Astrocyte (in vitro differentiated cells and primary cell): ENCODE data around the gene AVL9.

Experiments used
- EZH2 ChIP-seq: IDR thresholded peaks from 2 replicates; pipeline ENCODE4 v1.6.1; 2012; ENCODE audit warnings: mild to moderate bottlenecking, low read length, inconsistent platforms; ENCODE audit not compliant: insufficient read depth
- TF ChIP-seq, protein P1 (sequence below): IDR thresholded peaks from 2 replicates; pipeline ENCODE4 v1.5.1; 2011; ENCODE audit warnings: low read depth, mild to moderate bottlenecking, inconsistent platforms, low read length, moderate library complexity; ENCODE audit not compliant: insufficient read depth

DNA sequence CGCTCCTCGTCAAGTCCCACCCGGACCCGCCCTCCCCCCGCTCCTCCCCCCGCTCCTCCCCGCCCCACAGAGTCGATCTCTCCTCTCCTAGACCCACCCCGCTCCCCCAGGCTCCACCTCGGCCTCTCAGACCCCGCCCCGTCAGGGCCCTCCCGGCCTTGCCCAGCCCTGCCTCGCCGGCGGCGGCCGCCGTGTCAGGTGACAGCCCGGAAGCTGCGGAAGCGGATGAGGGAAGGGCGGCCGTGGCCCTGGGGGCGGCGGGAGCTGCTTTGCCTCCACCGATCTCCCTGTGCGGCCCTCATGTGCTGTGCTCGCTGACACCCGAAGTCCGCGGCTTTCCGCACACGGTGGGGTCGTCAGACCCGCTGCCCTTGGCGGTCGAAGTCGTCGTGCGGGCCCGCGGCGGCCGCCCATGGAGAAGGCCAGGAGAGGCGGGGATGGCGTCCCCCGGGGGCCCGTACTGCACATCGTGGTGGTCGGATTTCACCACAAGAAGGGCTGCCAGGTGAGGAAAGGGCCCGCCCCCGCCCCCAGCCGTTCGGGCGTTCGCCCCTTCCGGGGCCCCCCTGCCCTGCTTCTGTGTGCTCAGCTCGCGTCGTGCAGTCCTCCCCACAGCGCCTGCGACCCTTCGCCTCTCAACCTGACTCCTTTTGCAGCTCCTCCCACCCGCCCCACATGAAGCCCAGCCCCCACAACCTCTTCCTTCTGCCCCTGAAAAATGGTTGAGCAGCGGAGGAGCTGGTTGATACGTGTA, at the start of gene AVL9:
- TF ChIP-seq, protein P1, sequence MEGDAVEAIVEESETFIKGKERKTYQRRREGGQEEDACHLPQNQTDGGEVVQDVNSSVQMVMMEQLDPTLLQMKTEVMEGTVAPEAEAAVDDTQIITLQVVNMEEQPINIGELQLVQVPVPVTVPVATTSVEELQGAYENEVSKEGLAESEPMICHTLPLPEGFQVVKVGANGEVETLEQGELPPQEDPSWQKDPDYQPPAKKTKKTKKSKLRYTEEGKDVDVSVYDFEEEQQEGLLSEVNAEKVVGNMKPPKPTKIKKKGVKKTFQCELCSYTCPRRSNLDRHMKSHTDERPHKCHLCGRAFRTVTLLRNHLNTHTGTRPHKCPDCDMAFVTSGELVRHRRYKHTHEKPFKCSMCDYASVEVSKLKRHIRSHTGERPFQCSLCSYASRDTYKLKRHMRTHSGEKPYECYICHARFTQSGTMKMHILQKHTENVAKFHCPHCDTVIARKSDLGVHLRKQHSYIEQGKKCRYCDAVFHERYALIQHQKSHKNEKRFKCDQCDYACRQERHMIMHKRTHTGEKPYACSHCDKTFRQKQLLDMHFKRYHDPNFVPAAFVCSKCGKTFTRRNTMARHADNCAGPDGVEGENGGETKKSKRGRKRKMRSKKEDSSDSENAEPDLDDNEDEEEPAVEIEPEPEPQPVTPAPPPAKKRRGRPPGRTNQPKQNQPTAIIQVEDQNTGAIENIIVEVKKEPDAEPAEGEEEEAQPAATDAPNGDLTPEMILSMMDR: no peak
- TF ChIP-seq EZH2: no peak
